Body of pancreas (tissue), 4 donors: Measurements from ENCODE around the gene CEACAM1.

Experiments used
- POLR2A ChIP-seq, 3 donors: fragments of 450-650 bp; IDR thresholded peaks; one replicate each; pipeline ENCODE4 v1.6.1; 2016; ENCODE audit warnings: antibody characterized with exemption in 3 of 3, mild to moderate bottlenecking in 2 of 3
- TF ChIP-seq, protein P1 (sequence below), 7 experiments: fragments of 450-650 bp in 4 of 7; fragments of 200-600 bp in 3 of 7; sonication (generic) in 3 of 7; IDR thresholded peaks; one replicate each; pipeline ENCODE4 v1.5.1; 2016 to 2019; ENCODE audit warnings: antibody characterized with exemption in 7 of 7

DNA sequence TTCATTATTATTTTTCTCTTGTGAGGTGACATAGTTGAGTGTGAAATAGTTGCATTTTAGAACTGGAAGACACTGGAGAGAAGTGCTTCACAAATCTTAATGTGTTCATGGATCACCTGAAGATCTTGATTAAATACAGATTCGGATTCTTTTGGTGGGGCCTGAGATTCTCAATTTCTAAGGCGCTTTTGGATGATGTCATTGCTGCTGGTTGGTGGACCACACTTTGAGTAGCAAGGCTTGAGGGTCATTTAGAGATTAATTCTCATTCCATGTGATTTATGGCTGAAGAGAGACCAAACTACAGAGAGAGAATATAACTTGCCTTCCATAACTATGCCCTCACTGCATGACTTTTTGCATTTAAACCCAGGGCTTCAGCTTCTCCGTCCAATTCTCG, 39.3 kb upstream of the CEACAM1 start:
- TF ChIP-seq, protein P1, sequence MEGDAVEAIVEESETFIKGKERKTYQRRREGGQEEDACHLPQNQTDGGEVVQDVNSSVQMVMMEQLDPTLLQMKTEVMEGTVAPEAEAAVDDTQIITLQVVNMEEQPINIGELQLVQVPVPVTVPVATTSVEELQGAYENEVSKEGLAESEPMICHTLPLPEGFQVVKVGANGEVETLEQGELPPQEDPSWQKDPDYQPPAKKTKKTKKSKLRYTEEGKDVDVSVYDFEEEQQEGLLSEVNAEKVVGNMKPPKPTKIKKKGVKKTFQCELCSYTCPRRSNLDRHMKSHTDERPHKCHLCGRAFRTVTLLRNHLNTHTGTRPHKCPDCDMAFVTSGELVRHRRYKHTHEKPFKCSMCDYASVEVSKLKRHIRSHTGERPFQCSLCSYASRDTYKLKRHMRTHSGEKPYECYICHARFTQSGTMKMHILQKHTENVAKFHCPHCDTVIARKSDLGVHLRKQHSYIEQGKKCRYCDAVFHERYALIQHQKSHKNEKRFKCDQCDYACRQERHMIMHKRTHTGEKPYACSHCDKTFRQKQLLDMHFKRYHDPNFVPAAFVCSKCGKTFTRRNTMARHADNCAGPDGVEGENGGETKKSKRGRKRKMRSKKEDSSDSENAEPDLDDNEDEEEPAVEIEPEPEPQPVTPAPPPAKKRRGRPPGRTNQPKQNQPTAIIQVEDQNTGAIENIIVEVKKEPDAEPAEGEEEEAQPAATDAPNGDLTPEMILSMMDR (IDR thresholded peaks at IDR 0.05), result no peak
- TF ChIP-seq POLR2A (IDR thresholded peaks at IDR 0.05), result no peak
